HG03139 (cell line): ENCODE results near the gene ROBO2.

Experiments used
- ATAC-seq: cut with Tn5 transposase; IDR thresholded peaks from one replicate; pipeline ENCODE4 v1.9.1; 2021; ENCODE audit not compliant: unreplicated experiment

Gene ROBO2

GRCh38 chr3:77324105-77324504 lies 284.2 kb downstream of the ROBO2 start:
- ATAC-seq = no peak

- ATAC-seq = no peak
Measured at GRCh38 chr3:77325280-77325679, 285.4 kb downstream of the ROBO2 start.

- ATAC-seq = no peak
Measured at GRCh38 chr3:77325702-77326101, 285.8 kb downstream of the ROBO2 start.

GRCh38 chr3:77326586-77326985 lies 286.7 kb downstream of the ROBO2 start:
- no peak for ATAC-seq

GRCh38 chr3:77328690-77329089 lies 288.8 kb downstream of the ROBO2 start:
- no peak for ATAC-seq

- ATAC-seq = no peak
Measured at GRCh38 chr3:77329116-77329515, 289.2 kb downstream of the ROBO2 start.

GRCh38 chr3:77338195-77338594 lies 298.3 kb downstream of the ROBO2 start:
- ATAC-seq = no peak

- ATAC-seq = no peak
Measured at GRCh38 chr3:77342027-77342426, 302.1 kb downstream of the ROBO2 start.

- ATAC-seq = no peak
Measured at GRCh38 chr3:77342688-77343087, 302.8 kb downstream of the ROBO2 start.

GRCh38 chr3:77345009-77345408 lies 305.1 kb downstream of the ROBO2 start:
- ATAC-seq = no peak

GRCh38 chr3:77348244-77348855 lies 308.5 kb downstream of the ROBO2 start:
- ATAC-seq = no peak

GRCh38 chr3:77354958-77355357 lies 315.1 kb downstream of the ROBO2 start:
- ATAC-seq = no peak

GRCh38 chr3:77362936-77363335 lies 323.0 kb downstream of the ROBO2 start:
- no peak for ATAC-seq

- no peak for ATAC-seq
Measured at GRCh38 chr3:77365152-77365551, 325.3 kb downstream of the ROBO2 start.

- ATAC-seq = no peak
Measured at GRCh38 chr3:77370413-77370812, 330.5 kb downstream of the ROBO2 start.

GRCh38 chr3:77372018-77372417 lies 332.1 kb downstream of the ROBO2 start:
- no peak for ATAC-seq

GRCh38 chr3:77372634-77373346 lies 332.9 kb downstream of the ROBO2 start:
- ATAC-seq = no peak

- ATAC-seq = no peak
Measured at GRCh38 chr3:77373619-77374018, 333.7 kb downstream of the ROBO2 start.

GRCh38 chr3:77376511-77376910 lies 336.6 kb downstream of the ROBO2 start:
- ATAC-seq = no peak

- ATAC-seq = no peak
Measured at GRCh38 chr3:77377717-77378116, 337.8 kb downstream of the ROBO2 start.

GRCh38 chr3:77380136-77380535 lies 340.2 kb downstream of the ROBO2 start:
- no peak for ATAC-seq

- ATAC-seq = no peak
Measured at GRCh38 chr3:77381431-77381830, 341.5 kb downstream of the ROBO2 start.

- no peak for ATAC-seq
Measured at GRCh38 chr3:77392181-77392580, 352.3 kb downstream of the ROBO2 start.
